HG03135 (cell line): Measurements from ENCODE around the gene CRYGC.
A peak's percentile ranks its signal among the peaks of the same experiment; 100 is the strongest.

Experiments used
- ATAC-seq: cut with Tn5 transposase; IDR thresholded peaks from one replicate; pipeline ENCODE4 v1.9.1; 2021; ENCODE audit warnings: mild to moderate bottlenecking, moderate library complexity; ENCODE audit not compliant: unreplicated experiment

The CRYGC gene, protein sequence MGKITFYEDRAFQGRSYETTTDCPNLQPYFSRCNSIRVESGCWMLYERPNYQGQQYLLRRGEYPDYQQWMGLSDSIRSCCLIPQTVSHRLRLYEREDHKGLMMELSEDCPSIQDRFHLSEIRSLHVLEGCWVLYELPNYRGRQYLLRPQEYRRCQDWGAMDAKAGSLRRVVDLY

GRCh38 chr2:208129744-208130711 is at the start of gene CRYGC:
Gene CRYGC (minus strand): TSS chr2:208129828. CDS start chr2:208129792, 36 bp downstream.
- no peak for ATAC-seq

- no peak for ATAC-seq
Observed at GRCh38 chr2:208179028-208179609, 49.5 kb upstream of the CRYGC start.

DNA sequence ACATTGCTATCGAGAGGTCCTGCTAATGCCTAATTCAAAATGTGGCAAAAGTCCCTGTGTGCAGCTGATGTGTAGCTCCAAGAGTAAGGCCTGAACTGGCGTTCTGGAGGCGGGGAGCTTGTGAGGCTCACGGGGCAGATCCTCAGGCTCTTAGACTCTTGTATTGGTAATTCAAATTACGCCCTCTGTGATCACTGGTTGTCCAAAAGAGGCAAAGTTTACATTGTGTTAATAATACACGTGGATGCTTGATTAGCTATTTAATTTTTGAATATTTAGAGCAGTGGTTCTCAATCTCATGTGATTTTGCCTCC is 46.2 kb upstream of the CRYGC start:
- no peak for ATAC-seq

GRCh38 chr2:208175069-208175839 is 45.6 kb upstream of the CRYGC start:
- peak; percentile 98 for ATAC-seq

- ATAC-seq: no peak
Observed at GRCh38 chr2:208174144-208174543, 44.5 kb upstream of the CRYGC start.

DNA sequence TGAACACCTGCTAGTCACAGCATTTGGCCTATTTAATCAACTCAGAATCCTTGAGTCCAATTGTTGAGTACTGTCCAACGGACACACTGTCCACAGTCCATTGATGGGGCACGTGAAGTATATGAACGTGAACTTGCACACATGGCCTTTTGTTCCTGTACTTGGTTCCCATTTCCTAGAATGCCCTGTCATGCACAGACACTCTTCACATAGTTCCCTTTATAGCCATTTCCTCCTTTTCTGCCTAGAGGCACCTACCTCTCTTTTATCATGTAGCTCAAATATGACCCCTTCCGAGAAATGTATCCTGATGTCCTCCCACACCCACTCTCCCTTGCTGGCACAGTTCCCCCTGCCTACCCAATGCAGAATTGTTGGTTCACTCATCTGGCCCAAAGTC is 42.5 kb upstream of the CRYGC start:
- no peak for ATAC-seq

GRCh38 chr2:208164951-208165755 is 35.5 kb upstream of the CRYGC start:
- ATAC-seq: no peak

DNA sequence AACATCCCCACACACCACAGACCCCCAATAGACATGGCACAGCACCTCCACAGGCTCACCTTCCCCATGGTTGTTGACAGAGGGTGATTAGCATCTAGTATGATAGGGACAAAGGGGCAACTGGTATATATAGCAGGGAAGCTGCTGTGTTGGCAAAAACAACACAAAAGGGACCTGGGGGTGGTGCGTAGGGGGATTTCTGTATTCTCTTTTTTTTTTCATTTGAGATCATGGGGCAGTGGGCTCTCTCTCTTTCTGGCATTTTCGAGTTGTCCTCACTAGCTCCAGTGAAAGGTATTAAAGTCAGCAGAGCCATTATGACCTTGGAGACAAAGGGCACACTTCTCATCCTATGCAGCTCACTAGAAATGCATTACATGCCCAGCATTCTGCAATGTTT is 33.9 kb upstream of the CRYGC start, which contains the start of gene CRYGA:
Gene CRYGA (minus strand): TSS at position 101 of the 400 bp plus-strand sequence. CDS start 33 bp downstream, at position 68.
- no peak for ATAC-seq

GRCh38 chr2:208156439-208156838 is 26.8 kb upstream of the CRYGC start:
- no peak for ATAC-seq

- no peak for ATAC-seq
Observed at GRCh38 chr2:208153156-208153555, 23.5 kb upstream of the CRYGC start.

DNA sequence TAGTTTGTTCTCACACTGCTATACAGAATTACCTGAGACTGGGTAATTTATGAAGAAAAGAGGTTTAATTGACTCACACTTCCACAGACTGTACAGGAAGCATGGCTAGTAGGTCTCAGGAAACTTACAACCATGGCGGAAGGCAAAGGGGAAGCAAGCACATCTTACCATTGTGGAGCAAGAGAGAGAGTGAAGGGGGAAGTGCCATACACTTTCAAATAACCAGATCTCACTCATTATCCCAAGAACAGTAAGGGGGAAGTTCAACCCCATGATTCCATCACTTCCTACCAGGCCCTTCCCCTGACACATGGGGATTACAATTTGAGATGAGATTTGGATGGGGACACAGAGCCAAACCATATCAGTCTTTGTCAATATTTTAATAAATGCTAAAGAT is 21.3 kb upstream of the CRYGC start:
- no peak for ATAC-seq

DNA sequence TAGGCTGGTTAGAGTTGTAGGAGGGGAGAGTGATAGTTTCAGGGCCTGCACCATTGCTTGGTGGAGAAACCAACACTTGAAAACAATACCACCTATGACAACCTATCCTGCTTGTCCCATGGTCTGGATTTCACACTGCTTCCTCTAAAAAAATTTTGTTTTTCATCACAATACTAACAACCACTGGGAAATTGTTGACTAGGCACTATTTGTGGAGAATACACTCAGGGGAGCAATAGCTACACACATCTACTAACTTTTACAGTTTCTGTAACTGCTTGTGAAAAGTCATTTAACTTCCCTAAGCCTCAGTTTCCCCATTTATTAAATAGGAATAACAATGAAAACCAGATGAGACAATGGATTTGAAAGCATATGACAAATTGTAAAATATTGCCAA is 20.5 kb upstream of the CRYGC start:
- no peak for ATAC-seq

DNA sequence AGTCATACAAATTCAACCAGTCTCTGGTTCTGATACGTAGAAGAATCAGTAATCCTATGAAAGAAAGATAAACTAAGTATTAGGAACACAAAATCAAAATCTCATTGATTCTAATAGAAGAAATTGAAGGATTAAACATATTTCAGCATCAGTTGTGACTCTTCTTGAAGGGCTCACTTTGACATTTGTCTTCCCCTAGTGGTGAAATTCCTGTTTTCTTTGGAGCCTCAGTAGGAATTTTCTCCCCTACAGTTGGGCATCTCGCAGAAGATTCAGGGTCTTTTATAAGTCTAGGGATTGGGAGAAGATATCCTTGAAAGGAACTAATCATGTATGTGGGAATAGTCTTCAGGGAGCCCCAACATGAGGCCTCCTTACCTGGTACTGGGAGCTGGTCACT is 19.2 kb upstream of the CRYGC start:
- no peak for ATAC-seq

DNA sequence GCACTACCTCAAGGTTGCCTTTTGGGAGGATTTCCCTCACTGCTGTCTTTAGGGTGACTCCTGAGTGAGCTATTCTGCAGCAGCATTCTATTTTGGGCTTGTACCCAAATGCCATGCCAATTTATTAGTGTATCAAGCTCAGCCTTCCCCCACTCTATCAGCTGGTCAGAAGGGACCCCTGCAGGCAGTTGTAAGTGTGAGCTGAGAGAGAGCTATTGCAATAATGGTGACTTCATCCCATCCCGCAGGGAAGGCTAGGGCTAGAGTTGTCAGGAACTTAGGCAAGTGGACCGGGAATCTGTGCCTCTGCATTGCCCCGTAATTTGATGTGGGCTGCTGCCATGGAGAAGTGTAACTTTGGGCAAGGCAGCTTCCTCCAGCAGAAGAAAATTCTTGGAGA is 18.1 kb upstream of the CRYGC start:
- no peak for ATAC-seq

GRCh38 chr2:208147008-208147407 is 17.4 kb upstream of the CRYGC start:
- no peak for ATAC-seq

GRCh38 chr2:208146006-208146405 is 16.4 kb upstream of the CRYGC start, which contains the start of gene CRYGB:
Gene CRYGB (minus strand): TSS chr2:208146158. CDS start chr2:208146120, 38 bp downstream.
- no peak for ATAC-seq

GRCh38 chr2:208142925-208143799 is 13.5 kb upstream of the CRYGC start:
- ATAC-seq: no peak

DNA sequence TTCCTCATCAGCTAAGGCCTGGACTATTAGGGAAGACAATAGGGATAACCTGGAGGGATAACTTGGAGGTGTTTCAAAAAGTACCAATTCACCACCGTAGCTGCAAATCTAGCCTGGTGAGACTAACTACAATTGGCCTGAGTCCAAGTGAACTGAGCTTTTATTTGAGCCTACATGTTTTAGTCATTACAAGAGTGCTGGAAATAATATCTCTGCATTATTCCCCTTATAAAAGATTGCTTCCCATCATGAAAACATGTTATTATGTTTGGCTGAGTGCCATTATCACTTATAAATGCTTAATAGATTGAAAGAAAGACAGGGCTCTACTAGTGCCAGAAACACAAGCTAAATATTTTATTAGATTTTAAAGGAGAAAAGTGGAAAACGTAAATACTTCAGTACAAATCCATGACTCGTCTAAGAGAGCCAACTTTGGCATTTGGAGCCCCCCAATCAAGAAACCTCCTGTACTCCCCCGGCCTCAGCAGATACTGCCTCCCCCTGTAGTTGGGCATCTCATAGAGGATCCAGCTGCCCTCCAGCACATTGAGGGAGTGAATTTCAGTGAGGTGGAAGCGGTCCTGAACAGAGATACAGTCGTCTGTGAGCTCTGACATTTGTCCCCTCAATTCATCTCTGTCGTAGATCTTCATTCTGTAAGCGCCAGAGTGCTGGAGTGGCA is 12.8 kb upstream of the CRYGC start:
- no peak for ATAC-seq

GRCh38 chr2:208139447-208139846 is 9.8 kb upstream of the CRYGC start:
- ATAC-seq: no peak
